GM21786 (cell line): ENCODE measurements around the gene KDM5C.
"Not testable (repeated sequence)": the region's sequence is repeated elsewhere in the genome, so short reads cannot be mapped to it uniquely, and the experiment has no call there.

Source experiments
- ATAC-seq: cut with Tn5 transposase; IDR thresholded peaks from one replicate; pipeline ENCODE4 v1.9.1; 2021; ENCODE audit not compliant: unreplicated experiment

KDM5C gene

GRCh38 chrX:53194308-53194707 is 30.7 kb downstream of the KDM5C start:
- ATAC-seq, result no peak

GRCh38 chrX:53193093-53193492 is 31.9 kb downstream of the KDM5C start:
- ATAC-seq, result no peak

GRCh38 chrX:53190363-53190960 is 34.5 kb downstream of the KDM5C start:
- no peak for ATAC-seq

DNA sequence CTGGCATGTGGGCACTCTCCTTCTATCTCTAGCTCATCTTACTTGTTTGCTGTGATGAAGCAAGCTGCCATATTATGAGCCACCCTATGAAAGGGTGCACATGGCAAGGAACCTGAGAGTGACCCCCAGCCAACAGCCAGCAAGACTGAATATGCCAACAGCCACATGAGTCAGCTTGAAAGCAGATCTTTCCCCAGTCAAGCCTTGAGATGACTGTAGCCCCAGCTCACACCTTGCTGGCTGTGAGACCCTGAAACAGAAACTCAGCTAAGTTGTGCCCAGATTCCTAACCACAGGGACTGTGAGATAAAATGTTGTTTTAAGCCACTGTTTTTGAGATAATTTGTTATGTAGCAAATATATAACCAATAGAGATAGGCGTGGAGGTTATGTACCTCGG is 36.2 kb downstream of the KDM5C start:
- ATAC-seq, result peak; percentile 86

DNA sequence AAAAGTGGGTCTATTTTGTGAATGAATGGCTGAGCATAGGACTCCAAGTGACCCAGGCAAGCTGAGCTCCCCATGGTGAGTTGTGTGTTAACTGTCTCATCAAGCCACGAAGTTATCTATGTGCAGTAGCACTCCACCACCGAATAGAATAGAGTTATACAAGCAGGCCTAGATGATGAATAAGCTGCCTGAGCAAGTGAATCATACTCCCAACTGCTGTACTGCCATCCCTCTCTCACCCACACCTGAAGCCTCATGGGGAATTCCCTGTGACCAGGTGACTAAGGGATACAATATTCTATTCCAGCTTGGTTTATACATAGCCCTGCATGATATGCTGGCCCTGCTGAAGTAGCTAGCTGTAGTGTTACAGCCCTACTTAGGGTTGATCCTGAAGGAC is 38.7 kb downstream of the KDM5C start:
- ATAC-seq, result no peak

DNA sequence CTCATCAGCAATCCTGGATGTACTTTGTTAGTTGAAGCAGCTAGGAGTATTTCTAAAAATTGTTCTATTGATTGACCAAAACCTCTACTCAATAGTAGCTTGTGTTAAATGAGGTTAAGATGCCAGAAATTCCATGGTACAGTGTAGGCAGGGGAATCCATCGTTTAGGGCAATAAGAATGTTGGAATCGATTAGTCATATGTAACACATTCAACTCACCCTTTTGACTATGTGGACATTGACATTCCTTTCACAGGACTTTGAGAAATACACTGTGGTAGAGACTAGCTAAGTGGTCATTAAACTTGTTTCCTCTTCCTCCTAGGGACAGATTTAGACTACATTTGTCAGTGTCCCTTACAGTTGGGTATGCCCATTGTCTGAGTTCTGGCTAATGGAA is 40.2 kb downstream of the KDM5C start:
- no peak for ATAC-seq

- no peak for ATAC-seq
Measured at GRCh38 chrX:53171356-53171755, 53.7 kb downstream of the KDM5C start.

- ATAC-seq, result no peak
Measured at GRCh38 chrX:53166103-53166502, 58.9 kb downstream of the KDM5C start.

DNA sequence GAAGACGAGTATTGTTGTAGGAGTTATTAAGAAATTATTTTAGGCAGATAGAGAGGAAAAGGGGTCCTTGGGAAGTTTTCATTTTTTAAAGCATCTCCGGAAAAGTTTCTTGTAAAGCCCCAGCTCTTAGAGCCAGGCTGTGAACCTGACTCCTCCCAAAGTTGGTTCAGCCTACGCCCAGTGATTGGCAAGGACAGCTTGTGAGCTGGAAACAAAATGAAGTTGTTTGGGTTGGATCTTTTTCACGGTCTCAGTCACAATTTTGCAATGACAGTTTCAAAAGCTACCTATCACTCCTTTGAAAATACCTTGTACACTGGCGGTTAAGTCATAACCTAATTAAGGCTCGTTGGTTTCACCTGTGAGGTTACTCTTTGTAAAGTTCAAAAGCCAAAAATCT is 60.4 kb downstream of the KDM5C start:
- not testable (repeated sequence) for ATAC-seq

DNA sequence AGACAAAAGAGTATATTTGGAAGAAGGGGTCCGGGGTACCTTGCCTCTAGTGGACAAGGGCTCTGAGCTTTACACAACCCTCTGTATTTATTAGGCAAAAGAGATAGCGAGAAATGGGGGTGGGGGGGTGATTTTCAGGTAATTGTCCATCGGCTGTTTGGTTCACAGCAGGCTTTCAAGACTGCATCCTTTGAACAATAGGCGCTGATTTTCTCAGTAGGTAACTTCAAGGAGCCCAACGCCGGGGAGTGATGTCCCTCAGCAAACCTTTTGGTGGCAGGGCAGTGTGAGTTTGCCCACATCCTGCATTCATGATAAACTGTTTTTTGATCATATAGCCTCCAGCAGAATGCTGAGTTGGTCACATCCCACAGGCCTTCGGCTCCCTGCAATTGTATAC is 61.6 kb downstream of the KDM5C start:
- no peak for ATAC-seq

GRCh38 chrX:53160297-53160983 is 64.6 kb downstream of the KDM5C start:
- ATAC-seq, result no peak

DNA sequence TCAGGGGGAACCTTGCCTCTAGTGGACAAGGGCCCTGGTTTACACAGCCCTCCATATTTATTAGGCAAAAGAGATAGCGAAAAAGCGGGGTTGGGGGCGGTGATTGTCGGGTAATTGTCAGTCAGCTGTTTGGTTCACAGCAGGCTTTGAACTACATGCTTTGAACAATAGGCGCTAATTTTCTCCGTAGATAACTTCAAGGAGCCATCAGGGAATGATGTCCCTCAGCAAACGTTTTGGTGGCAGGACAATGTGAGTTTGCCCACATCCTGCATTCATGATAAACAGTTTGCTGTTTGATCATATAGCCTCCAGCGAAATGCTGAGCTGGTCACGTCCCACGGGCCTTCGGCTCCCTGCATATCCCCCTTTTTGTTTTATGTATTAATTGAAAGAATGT is 65.8 kb downstream of the KDM5C start:
- no peak for ATAC-seq

DNA sequence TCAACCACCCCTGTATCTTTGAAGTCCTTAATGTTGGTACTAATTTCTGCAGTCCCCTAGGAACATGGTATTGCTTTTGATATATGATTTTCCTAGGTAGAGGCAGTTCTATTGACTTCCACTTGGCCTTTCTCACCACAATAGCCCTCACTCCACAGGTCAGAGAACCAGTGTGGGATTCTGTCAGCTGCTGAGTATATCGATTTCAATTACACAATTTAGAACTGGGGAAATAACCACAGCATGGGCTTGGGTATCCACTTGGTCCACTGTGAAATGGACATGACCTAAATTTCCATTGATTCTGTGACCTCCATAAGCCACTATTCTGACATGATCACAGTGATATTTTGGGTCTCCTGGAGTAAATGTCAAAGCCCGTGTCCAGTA is 68.8 kb downstream of the KDM5C start:
- no peak for ATAC-seq

- ATAC-seq, result no peak
Measured at GRCh38 chrX:53155512-53156206, 69.3 kb downstream of the KDM5C start.

GRCh38 chrX:53153581-53153980 is 71.4 kb downstream of the KDM5C start:
- no peak for ATAC-seq
